H1 (cell line): ENCODE measurements around the gene STX12. TPM values are rescaled to one million over a fixed set of nuclear protein-coding genes. Genes with fewer than 3 reads are reported as not detected.

Source experiments
- CTCF ChIA-PET: fragments of 300-600 bp; sonication (Branson Sonifier 250); formaldehyde crosslinking; loops from one replicate; lab custom pipeline; 2021; ENCODE audit not compliant: partially characterized antibody; lab: Charles Lee
- POLR2A ChIA-PET: fragments of 300-600 bp; sonication (Branson Sonifier 250); formaldehyde crosslinking; loops from one replicate; lab custom pipeline; 2021; ENCODE audit warnings: inconsistent platforms; ENCODE audit not compliant: partially characterized antibody; lab: Charles Lee
- DNase-seq, 2 experiments: peaks; one replicate each; pipeline versions ENCODE4 v3.0.0 to v3.0.0-alpha.2; 2010 to 2022; ENCODE audit warnings: low spot score in 2 of 2, low read depth in 1 of 2, mixed read lengths in 1 of 2
- FAIRE-seq: peaks from 2 replicates; lab custom pipeline; 2011; peaks lifted over from hg19 to GRCh38; lab: Jason Lieb, UNC
- H2AFZ ChIP-seq: 2 replicates; pipeline ENCODE4 v1.8.1; 2012; ENCODE audit warnings: low read length, inconsistent platforms
- H2AK5ac ChIP-seq: 2 replicates; pipeline ENCODE4 v1.6.1; 2013; ENCODE audit warnings: low read depth, low read length
- H2BK120ac ChIP-seq: replicated peaks from 2 replicates; pipeline ENCODE3; 2013; ENCODE audit warnings: low read depth, low read length, inconsistent platforms
- H2BK12ac ChIP-seq: 2 replicates; pipeline ENCODE4 v1.6.1; 2013; ENCODE audit warnings: low read depth, low read length
- H2BK15ac ChIP-seq: 2 replicates; pipeline ENCODE4 v1.6.1; 2013; ENCODE audit warnings: low read length
- H2BK20ac ChIP-seq: 2 replicates; pipeline ENCODE4 v1.6.1; 2013; ENCODE audit warnings: low read length
- H2BK5ac ChIP-seq: 2 replicates; pipeline ENCODE4 v1.6.1; 2013; ENCODE audit warnings: low read depth, low read length
- H3K14ac ChIP-seq: 2 replicates; pipeline ENCODE4 v1.6.1; 2013; ENCODE audit warnings: inconsistent platforms; ENCODE audit not compliant: insufficient read length
- H3K18ac ChIP-seq: 2 replicates; pipeline ENCODE4 v1.6.1; 2013; ENCODE audit warnings: low read length; ENCODE audit errors: extremely low read depth
- H3K23ac ChIP-seq: 2 replicates; pipeline ENCODE4 v1.6.1; 2013; ENCODE audit warnings: inconsistent platforms; ENCODE audit not compliant: insufficient read length
- H3K23me2 ChIP-seq: 2 replicates; pipeline ENCODE4 v1.6.1; 2013; ENCODE audit warnings: low read depth, low read length
- H3K27ac ChIP-seq: 2 replicates; pipeline ENCODE4 v1.6.1; 2011; ENCODE audit warnings: low read depth, low read length, inconsistent platforms
- H3K27me3 ChIP-seq, 4 experiments: replicated peaks in 1 of 4; 1 replicate in 1 of 4; 2 replicates in 3 of 4; pipeline versions ENCODE4 v1.6.1 to v1.8.1; 2011 to 2013; ENCODE audit warnings: low read length in 3 of 4, mild to moderate bottlenecking in 3 of 4, inconsistent platforms in 2 of 4, mixed read lengths in 2 of 4, moderate library complexity in 1 of 4; ENCODE audit not compliant: control insufficient read depth in 3 of 4, insufficient read depth in 3 of 4; ENCODE audit errors: extremely low read depth in 1 of 4
- H3K36me3 ChIP-seq, 4 experiments: 2 replicates each; pipeline versions ENCODE4 v1.6.1 to v1.8.1; 2011 to 2013; ENCODE audit warnings: mild to moderate bottlenecking in 4 of 4, low read length in 3 of 4, moderate library complexity in 2 of 4, control low read depth in 1 of 4, inconsistent platforms in 1 of 4; ENCODE audit not compliant: insufficient read depth in 4 of 4, control insufficient read depth in 2 of 4
- H3K4ac ChIP-seq: replicated peaks from 2 replicates; pipeline ENCODE3; 2013; ENCODE audit warnings: low read length, low read depth, mixed read lengths, inconsistent platforms; ENCODE audit not compliant: insufficient read length
- H3K4me1 ChIP-seq, 4 experiments: replicated peaks in 1 of 4; 1 replicate in 1 of 4; 2 replicates in 3 of 4; pipeline versions ENCODE4 v1.6.1 to v1.8.1; 2011 to 2013; ENCODE audit warnings: low read length in 3 of 4, inconsistent platforms in 2 of 4, mixed read lengths in 1 of 4; ENCODE audit not compliant: insufficient read depth in 4 of 4, control insufficient read depth in 3 of 4
- H3K4me2 ChIP-seq, 2 experiments: 2 replicates each; pipeline versions ENCODE4 v1.6.1 to v1.8.1; 2011 to 2013; ENCODE audit warnings: low read depth in 2 of 2, low read length in 2 of 2, control low read depth in 1 of 2, inconsistent platforms in 1 of 2, mild to moderate bottlenecking in 1 of 2; ENCODE audit not compliant: insufficient read depth in 1 of 2
- H3K4me3 ChIP-seq, 4 experiments: fragments of 200-600, 300-600 bp in 1 of 4; sonication (generic), shearing (Covaris generic), sonication (Bioruptor Twin) in 1 of 4; 2 replicates each; pipeline versions ENCODE4 v1.5.1 to v1.8.1; 2011 to 2016; ENCODE audit warnings: low read length in 4 of 4, low read depth in 3 of 4, control low read depth in 2 of 4, inconsistent platforms in 2 of 4, mild to moderate bottlenecking in 2 of 4, mixed read lengths in 1 of 4, moderate library complexity in 1 of 4; ENCODE audit not compliant: insufficient read depth in 2 of 4; ENCODE audit errors: extremely low read depth in 1 of 4
- H3K56ac ChIP-seq: replicated peaks from 2 replicates; pipeline ENCODE3; 2013; ENCODE audit warnings: low read depth, mild to moderate bottlenecking, mixed read lengths, low read length, inconsistent platforms; ENCODE audit not compliant: insufficient read length
- H3K79me1 ChIP-seq: 2 replicates; pipeline ENCODE4 v1.6.1; 2013; ENCODE audit warnings: low read depth, low read length, control low read depth
- H3K79me2 ChIP-seq, 2 experiments: 2 replicates each; pipeline versions ENCODE4 v1.6.1 to v1.8.1; 2012 to 2013; ENCODE audit warnings: low read length in 2 of 2, mild to moderate bottlenecking in 2 of 2, inconsistent platforms in 1 of 2; ENCODE audit not compliant: insufficient read depth in 2 of 2, control insufficient read depth in 1 of 2
- H3K9ac ChIP-seq, 4 experiments: replicated peaks in 1 of 4; 1 replicate in 1 of 4; 2 replicates in 3 of 4; pipeline versions ENCODE4 v1.6.1 to v1.8.1; 2011 to 2013; ENCODE audit warnings: low read depth in 3 of 4, low read length in 3 of 4, control low read depth in 2 of 4, mild to moderate bottlenecking in 2 of 4, moderate library complexity in 2 of 4, inconsistent platforms in 1 of 4; ENCODE audit errors: extremely low read depth in 1 of 4
- H3K9me3 ChIP-seq, 2 experiments: 2 replicates each; pipeline versions ENCODE4 v1.6.1 to v1.8.1; 2012 to 2013; ENCODE audit warnings: mild to moderate bottlenecking in 2 of 2, moderate library complexity in 2 of 2, control low read depth in 1 of 2, inconsistent platforms in 1 of 2, low read depth in 1 of 2, low read length in 1 of 2, mixed read lengths in 1 of 2; ENCODE audit not compliant: insufficient read depth in 2 of 2
- H4K20me1 ChIP-seq, 2 experiments: replicated peaks in 1 of 2; 2 replicates each; pipeline versions ENCODE3 to v1.8.1; 2011 to 2013; ENCODE audit warnings: inconsistent platforms in 2 of 2, low read length in 2 of 2, mild to moderate bottlenecking in 1 of 2; ENCODE audit not compliant: insufficient read depth in 2 of 2, control insufficient read depth in 1 of 2
- H4K5ac ChIP-seq: 2 replicates; pipeline ENCODE4 v1.6.1; 2013; ENCODE audit warnings: low read length, low read depth, mixed read lengths, inconsistent platforms; ENCODE audit not compliant: insufficient read length
- H4K8ac ChIP-seq: 2 replicates; pipeline ENCODE4 v1.8.0; 2013; ENCODE audit warnings: mild to moderate bottlenecking, moderate library complexity, low read length, inconsistent platforms; ENCODE audit not compliant: insufficient read depth; ENCODE audit errors: extremely low read depth
- H4K91ac ChIP-seq: replicated peaks from 2 replicates; pipeline ENCODE3; 2013; ENCODE audit warnings: low read length, mixed read lengths, inconsistent platforms; ENCODE audit not compliant: insufficient read length
- BCL11A ChIP-seq, 2 experiments: IDR thresholded peaks; one replicate each; pipeline ENCODE4 v1.6.1; 2011; ENCODE audit warnings: low read depth in 2 of 2, low read length in 2 of 2, mild to moderate bottlenecking in 2 of 2
- CBX8 ChIP-seq: fragments of 300-800, 300-1000 bp; sonication (generic); IDR thresholded peaks from 2 replicates; pipeline ENCODE4 v1.7.1; 2016; ENCODE audit warnings: low read depth, low read length, borderline replicate concordance
- EZH2 ChIP-seq: fragments of 200-600 bp; sonication (generic); IDR thresholded peaks from 2 replicates; pipeline ENCODE4 v1.7.1; 2012; ENCODE audit warnings: low read depth, mild to moderate bottlenecking, moderate library complexity, low read length, inconsistent platforms; ENCODE audit not compliant: severe bottlenecking
- KDM1A ChIP-seq: fragments of 200-600, 300-600 bp; sonication (generic); IDR thresholded peaks from 2 replicates; pipeline ENCODE4 v1.7.1; 2016; ENCODE audit warnings: mild to moderate bottlenecking, low read length, borderline replicate concordance
- RXRA ChIP-seq: IDR thresholded peaks from 2 replicates; pipeline ENCODE4 v1.6.1; 2011; ENCODE audit warnings: low read depth, mild to moderate bottlenecking, low read length, moderate library complexity; ENCODE audit not compliant: insufficient read depth
- WGBS, 2 experiments: shearing (Covaris generic) in 1 of 2; methylation state at CpG; one replicate each; pipeline versions ENCODE4 v1.1.6 to v1.1.7; 2013 to 2015; ENCODE audit warnings: low lambda C conversion rate in 2 of 2, mixed read lengths in 2 of 2, inconsistent platforms in 1 of 2, low coverage in 1 of 2, missing lambda C conversion rate in 1 of 2; ENCODE audit not compliant: insufficient replicate concordance in 2 of 2, insufficient coverage in 1 of 2, insufficient read length in 1 of 2; ENCODE audit errors: extremely low coverage in 1 of 2, missing lambda C conversion rate in 1 of 2; 5-methylcytosine and 5-hydroxymethylcytosine counted together
- polyA plus RNA-seq, 7 experiments: library from polyadenylated mRNA; depleted of rRNA in 3 of 7; stranded (reverse) in 5 of 7; unstranded in 2 of 7; fragments of >200 nt in 5 of 7; fragments of 200-250 nt in 2 of 7; gene quantifications; 1 replicate in 5 of 7; 2 replicates in 1 of 7; 4 replicates in 1 of 7; pipeline versions ENCODE4 v1.2.1 to v1.2.3, GENCODE V29; 2011 to 2013; ENCODE audit warnings: missing spikeins in 2 of 7, mixed read lengths in 2 of 7
- total RNA-seq: library from RNA; stranded (reverse); fragmentation: NEBNext Ultra II Directional; extraction: Animal tissue kit (Norgen Biotek cat#: 25700); gene quantifications from 2 replicates; pipeline ENCODE4 v1.2.1, GENCODE V29; 2021

The STX12 gene
- total and polyA plus RNA-seq, 2 of the 8 experiments (the other 6 are each of a cell fraction or from before 2014, with no cell fraction given): 3.7 to 11.0 TPM

DNA sequence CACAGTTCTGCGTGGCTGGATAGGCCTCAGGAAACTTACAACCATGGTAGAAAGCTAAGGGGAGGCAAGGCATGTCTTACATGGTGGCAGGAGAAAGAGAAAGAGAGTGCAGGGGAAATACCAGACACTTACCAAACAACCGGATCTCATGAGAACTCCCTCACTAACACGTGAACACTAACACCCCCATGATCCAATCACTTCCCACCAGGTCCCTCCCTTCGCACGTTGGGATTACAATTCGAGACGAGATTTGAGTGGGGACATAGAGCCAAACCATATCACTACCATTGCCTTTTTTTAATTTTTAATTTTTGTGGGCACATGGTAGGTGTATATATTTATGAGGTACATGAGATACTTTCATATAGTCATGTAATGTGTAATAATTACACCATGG, 33.7 kb downstream of the STX12 start:
- Histone ChIP-seq H3K27me3 (peaks cover 0 to 1% (median 0%) of the 10 kb centered on the region in 4 experiments; a peak in 1 of 7 replicates), H3K4me2 (no peak overlapping the region), H3K4me3 (no peak overlapping the region), H3K4ac (no peak overlapping the region), H2BK12ac (peak overlapping the region; percentile 56; the same call in 1 of the 2 replicates), H2BK20ac (no peak overlapping the region), H3K9ac (no peak overlapping the region; a peak in 1 of 7 replicates), H4K5ac (no peak overlapping the region), H3K9me3 (no peaks in the 10 kb centered on the region), H2BK15ac (no peak overlapping the region), H2AK5ac (no peak overlapping the region), H3K36me3 (no peaks in the 10 kb centered on the region), H3K79me2 (no peaks in the 10 kb centered on the region), H3K4me1 (peaks cover 0 to 5% (median 2%) of the 10 kb centered on the region in 4 experiments; a peak in 2 of 7 replicates), H3K14ac (no peak overlapping the region), H2AFZ (no peak overlapping the region), H3K18ac (0 out of 2 replicates have a peak overlapping the region, but pooled peaks have one; percentile 15), H2BK5ac (peak overlapping the region; percentile 10; the same call in 1 of the 2 replicates), H3K23me2 (no peaks in the 10 kb centered on the region), H4K20me1 (no peaks in the 10 kb centered on the region), H3K56ac (no peak overlapping the region), H3K27ac (0 out of 2 replicates have a peak overlapping the region, but pooled peaks have one; percentile 47), H4K8ac (peak overlapping the region; percentile 28; the same call in 1 of the 2 replicates), H3K23ac (no peak overlapping the region), H2BK120ac (no peak overlapping the region), H3K79me1 (no peaks in the 10 kb centered on the region), H4K91ac (peak overlapping the region; percentile 65)
- no peak for DNase-seq
- ChIA-PET CTCF (no interaction called here), POLR2A (interaction anchor here (2.0 to 2.5 kb wide), 2 partner anchors 24 kb away, joined by 7 to 8 read pairs; partner anchors contain the start of gene PPP1R8)
- 91% methylated on average over 7 of the region's 7 CpGs; no CpG with 5 or more reads in 1 of the 2 experiments for WGBS, 2 experiments
- no peak for FAIRE-seq
- TF ChIP-seq KDM1A (no peak), EZH2 (no peak), BCL11A (IDR thresholded peaks at IDR 0.05; ENCODE audit: low read depth in 2 of 2, low read length in 2 of 2) (no peak), RXRA (no peak), CBX8 (no peak)
